H1 (cell line): ENCODE results near the gene MIPOL1. TPM values are rescaled to one million over a fixed set of nuclear protein-coding genes. Genes with fewer than 3 reads are reported as not detected.

Experiments
- ASH2L ChIP-seq: fragments of 200-600, 300-600 bp; sonication (generic); IDR thresholded peaks from one replicate; pipeline ENCODE4 v1.7.1; 2017; ENCODE audit warnings: low read length
- EGR1 ChIP-seq: IDR thresholded peaks from 2 replicates; pipeline ENCODE4 v1.6.1; 2011; ENCODE audit warnings: low read depth, low read length, borderline replicate concordance
- KDM5A ChIP-seq: fragments of 200-600 bp; IDR thresholded peaks from 2 replicates; pipeline ENCODE4 v1.7.1; 2012; ENCODE audit warnings: mild to moderate bottlenecking, low read length, inconsistent platforms, mixed read lengths
- NANOG ChIP-seq: IDR thresholded peaks from 2 replicates; pipeline ENCODE4 v1.6.1; 2011; ENCODE audit warnings: low read length, low read depth, mild to moderate bottlenecking, inconsistent platforms; ENCODE audit not compliant: insufficient read depth, poor library complexity, severe bottlenecking
- PHF8 ChIP-seq: fragments of 200-600 bp; sonication (generic); conservative IDR thresholded peaks from 2 replicates; pipeline ENCODE4 v1.7.1; 2012; ENCODE audit warnings: low read depth, mild to moderate bottlenecking, inconsistent platforms, low read length, moderate library complexity
- polyA plus RNA-seq, 7 experiments: library from polyadenylated mRNA; depleted of rRNA in 3 of 7; stranded (reverse) in 5 of 7; unstranded in 2 of 7; fragments of >200 nt in 5 of 7; fragments of 200-250 nt in 2 of 7; gene quantifications; 1 replicate in 5 of 7; 2 replicates in 1 of 7; 4 replicates in 1 of 7; pipeline versions ENCODE4 v1.2.1 to v1.2.3, GENCODE V29; 2011 to 2013; ENCODE audit warnings: missing spikeins in 2 of 7, mixed read lengths in 2 of 7
- total RNA-seq: library from RNA; stranded (reverse); fragmentation: NEBNext Ultra II Directional; extraction: Animal tissue kit (Norgen Biotek cat#: 25700); gene quantifications from 2 replicates; pipeline ENCODE4 v1.2.1, GENCODE V29; 2021
- TF ChIP-seq, protein P1 (sequence below): fragments of 300-600 bp; sonication (generic); IDR thresholded peaks from 2 replicates; pipeline ENCODE4 v1.7.1; 2012; ENCODE audit warnings: low read length, moderate library complexity, mild to moderate bottlenecking, inconsistent platforms; ENCODE audit not compliant: insufficient replicate concordance
- TF ChIP-seq, protein P2 (sequence below), 3 experiments: IDR thresholded peaks; 1 replicate in 2 of 3; 2 replicates in 1 of 3; pipeline versions ENCODE4 v1.5.1 to v1.6.1; 2011; ENCODE audit warnings: low read length in 3 of 3, mild to moderate bottlenecking in 3 of 3, inconsistent platforms in 2 of 3, low read depth in 1 of 3, moderate library complexity in 1 of 3; ENCODE audit not compliant: insufficient read depth in 1 of 3; ENCODE audit errors: control extremely low read depth in 1 of 3

The MIPOL1 gene
- total and polyA plus RNA-seq, 2 of the 8 experiments (the other 6 are each of a cell fraction or from before 2014, with no cell fraction given), result 2.8 to 23.9 TPM

GRCh38 chr14:37594971-37595808 lies 397.5 kb downstream of the MIPOL1 start, which contains the start of the genes FOXA1 and TTC6 (continued):
- TF ChIP-seq, protein P1, sequence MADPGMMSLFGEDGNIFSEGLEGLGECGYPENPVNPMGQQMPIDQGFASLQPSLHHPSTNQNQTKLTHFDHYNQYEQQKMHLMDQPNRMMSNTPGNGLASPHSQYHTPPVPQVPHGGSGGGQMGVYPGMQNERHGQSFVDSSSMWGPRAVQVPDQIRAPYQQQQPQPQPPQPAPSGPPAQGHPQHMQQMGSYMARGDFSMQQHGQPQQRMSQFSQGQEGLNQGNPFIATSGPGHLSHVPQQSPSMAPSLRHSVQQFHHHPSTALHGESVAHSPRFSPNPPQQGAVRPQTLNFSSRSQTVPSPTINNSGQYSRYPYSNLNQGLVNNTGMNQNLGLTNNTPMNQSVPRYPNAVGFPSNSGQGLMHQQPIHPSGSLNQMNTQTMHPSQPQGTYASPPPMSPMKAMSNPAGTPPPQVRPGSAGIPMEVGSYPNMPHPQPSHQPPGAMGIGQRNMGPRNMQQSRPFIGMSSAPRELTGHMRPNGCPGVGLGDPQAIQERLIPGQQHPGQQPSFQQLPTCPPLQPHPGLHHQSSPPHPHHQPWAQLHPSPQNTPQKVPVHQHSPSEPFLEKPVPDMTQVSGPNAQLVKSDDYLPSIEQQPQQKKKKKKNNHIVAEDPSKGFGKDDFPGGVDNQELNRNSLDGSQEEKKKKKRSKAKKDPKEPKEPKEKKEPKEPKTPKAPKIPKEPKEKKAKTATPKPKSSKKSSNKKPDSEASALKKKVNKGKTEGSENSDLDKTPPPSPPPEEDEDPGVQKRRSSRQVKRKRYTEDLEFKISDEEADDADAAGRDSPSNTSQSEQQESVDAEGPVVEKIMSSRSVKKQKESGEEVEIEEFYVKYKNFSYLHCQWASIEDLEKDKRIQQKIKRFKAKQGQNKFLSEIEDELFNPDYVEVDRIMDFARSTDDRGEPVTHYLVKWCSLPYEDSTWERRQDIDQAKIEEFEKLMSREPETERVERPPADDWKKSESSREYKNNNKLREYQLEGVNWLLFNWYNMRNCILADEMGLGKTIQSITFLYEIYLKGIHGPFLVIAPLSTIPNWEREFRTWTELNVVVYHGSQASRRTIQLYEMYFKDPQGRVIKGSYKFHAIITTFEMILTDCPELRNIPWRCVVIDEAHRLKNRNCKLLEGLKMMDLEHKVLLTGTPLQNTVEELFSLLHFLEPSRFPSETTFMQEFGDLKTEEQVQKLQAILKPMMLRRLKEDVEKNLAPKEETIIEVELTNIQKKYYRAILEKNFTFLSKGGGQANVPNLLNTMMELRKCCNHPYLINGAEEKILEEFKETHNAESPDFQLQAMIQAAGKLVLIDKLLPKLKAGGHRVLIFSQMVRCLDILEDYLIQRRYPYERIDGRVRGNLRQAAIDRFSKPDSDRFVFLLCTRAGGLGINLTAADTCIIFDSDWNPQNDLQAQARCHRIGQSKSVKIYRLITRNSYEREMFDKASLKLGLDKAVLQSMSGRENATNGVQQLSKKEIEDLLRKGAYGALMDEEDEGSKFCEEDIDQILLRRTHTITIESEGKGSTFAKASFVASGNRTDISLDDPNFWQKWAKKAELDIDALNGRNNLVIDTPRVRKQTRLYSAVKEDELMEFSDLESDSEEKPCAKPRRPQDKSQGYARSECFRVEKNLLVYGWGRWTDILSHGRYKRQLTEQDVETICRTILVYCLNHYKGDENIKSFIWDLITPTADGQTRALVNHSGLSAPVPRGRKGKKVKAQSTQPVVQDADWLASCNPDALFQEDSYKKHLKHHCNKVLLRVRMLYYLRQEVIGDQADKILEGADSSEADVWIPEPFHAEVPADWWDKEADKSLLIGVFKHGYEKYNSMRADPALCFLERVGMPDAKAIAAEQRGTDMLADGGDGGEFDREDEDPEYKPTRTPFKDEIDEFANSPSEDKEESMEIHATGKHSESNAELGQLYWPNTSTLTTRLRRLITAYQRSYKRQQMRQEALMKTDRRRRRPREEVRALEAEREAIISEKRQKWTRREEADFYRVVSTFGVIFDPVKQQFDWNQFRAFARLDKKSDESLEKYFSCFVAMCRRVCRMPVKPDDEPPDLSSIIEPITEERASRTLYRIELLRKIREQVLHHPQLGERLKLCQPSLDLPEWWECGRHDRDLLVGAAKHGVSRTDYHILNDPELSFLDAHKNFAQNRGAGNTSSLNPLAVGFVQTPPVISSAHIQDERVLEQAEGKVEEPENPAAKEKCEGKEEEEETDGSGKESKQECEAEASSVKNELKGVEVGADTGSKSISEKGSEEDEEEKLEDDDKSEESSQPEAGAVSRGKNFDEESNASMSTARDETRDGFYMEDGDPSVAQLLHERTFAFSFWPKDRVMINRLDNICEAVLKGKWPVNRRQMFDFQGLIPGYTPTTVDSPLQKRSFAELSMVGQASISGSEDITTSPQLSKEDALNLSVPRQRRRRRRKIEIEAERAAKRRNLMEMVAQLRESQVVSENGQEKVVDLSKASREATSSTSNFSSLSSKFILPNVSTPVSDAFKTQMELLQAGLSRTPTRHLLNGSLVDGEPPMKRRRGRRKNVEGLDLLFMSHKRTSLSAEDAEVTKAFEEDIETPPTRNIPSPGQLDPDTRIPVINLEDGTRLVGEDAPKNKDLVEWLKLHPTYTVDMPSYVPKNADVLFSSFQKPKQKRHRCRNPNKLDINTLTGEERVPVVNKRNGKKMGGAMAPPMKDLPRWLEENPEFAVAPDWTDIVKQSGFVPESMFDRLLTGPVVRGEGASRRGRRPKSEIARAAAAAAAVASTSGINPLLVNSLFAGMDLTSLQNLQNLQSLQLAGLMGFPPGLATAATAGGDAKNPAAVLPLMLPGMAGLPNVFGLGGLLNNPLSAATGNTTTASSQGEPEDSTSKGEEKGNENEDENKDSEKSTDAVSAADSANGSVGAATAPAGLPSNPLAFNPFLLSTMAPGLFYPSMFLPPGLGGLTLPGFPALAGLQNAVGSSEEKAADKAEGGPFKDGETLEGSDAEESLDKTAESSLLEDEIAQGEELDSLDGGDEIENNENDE, result no peak
- no peak for TF ChIP-seq ASH2L
- no peak for TF ChIP-seq PHF8
- TF ChIP-seq, protein P2, sequence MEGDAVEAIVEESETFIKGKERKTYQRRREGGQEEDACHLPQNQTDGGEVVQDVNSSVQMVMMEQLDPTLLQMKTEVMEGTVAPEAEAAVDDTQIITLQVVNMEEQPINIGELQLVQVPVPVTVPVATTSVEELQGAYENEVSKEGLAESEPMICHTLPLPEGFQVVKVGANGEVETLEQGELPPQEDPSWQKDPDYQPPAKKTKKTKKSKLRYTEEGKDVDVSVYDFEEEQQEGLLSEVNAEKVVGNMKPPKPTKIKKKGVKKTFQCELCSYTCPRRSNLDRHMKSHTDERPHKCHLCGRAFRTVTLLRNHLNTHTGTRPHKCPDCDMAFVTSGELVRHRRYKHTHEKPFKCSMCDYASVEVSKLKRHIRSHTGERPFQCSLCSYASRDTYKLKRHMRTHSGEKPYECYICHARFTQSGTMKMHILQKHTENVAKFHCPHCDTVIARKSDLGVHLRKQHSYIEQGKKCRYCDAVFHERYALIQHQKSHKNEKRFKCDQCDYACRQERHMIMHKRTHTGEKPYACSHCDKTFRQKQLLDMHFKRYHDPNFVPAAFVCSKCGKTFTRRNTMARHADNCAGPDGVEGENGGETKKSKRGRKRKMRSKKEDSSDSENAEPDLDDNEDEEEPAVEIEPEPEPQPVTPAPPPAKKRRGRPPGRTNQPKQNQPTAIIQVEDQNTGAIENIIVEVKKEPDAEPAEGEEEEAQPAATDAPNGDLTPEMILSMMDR (IDR thresholded peaks at IDR 0.05; ENCODE audit: control extremely low read depth in 1 of 3, insufficient read depth in 1 of 3, low read depth in 1 of 3, low read length in 3 of 3), result no peak
- TF ChIP-seq NANOG, result no peak
- TF ChIP-seq KDM5A, result no peak
- TF ChIP-seq EGR1, result no peak
